Measurements from ENCODE around the gene CISD3.

DNA sequence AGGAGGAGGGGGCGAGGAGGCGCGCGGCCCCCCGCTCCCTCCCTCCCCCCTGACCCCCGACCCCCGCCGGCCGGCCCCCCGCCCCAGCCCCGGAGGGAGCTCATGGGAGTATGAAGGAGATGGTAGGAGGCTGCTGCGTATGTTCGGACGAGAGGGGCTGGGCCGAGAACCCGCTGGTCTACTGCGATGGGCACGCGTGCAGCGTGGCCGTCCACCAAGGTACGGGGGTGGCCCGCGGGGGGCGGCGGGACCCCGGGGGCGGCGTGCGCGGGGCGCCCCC, 24.7 kb upstream of the CISD3 start:
- TF ChIP-seq CTCF (IDR thresholded peaks at IDR 0.05) (no peak), POLR2A (IDR thresholded peaks at IDR 0.05) (no peak)
